Endothelial cell (in vitro differentiated cells): ENCODE data around the gene HHATL. TPM values are rescaled to one million over a fixed set of nuclear protein-coding genes. Genes with fewer than 3 reads are reported as not detected.

Experiments
- DNase-seq: peaks from one replicate; pipeline ENCODE4 v3.0.0; 2021; ENCODE audit warnings: low spot score
- H3K27ac Mint-ChIP-seq: one replicate; pipeline ENCODE4 v1.8.0; 2021; ENCODE audit warnings: mixed read lengths, inconsistent platforms; ENCODE audit not compliant: unreplicated experiment
- H3K27me3 Mint-ChIP-seq: one replicate; pipeline ENCODE4 v1.8.0; 2021; ENCODE audit warnings: mild to moderate bottlenecking, moderate library complexity, mixed read lengths, inconsistent platforms; ENCODE audit not compliant: unreplicated experiment
- H3K36me3 Mint-ChIP-seq: one replicate; pipeline ENCODE4 v1.8.0; 2021; ENCODE audit warnings: mild to moderate bottlenecking, low read depth, mixed read lengths, inconsistent platforms; ENCODE audit not compliant: unreplicated experiment
- H3K4me1 Mint-ChIP-seq: one replicate; pipeline ENCODE4 v1.8.0; 2021; ENCODE audit warnings: mild to moderate bottlenecking, mixed read lengths, inconsistent platforms; ENCODE audit not compliant: unreplicated experiment
- H3K4me3 Mint-ChIP-seq: one replicate; pipeline ENCODE4 v1.8.0; 2021; ENCODE audit warnings: mild to moderate bottlenecking, mixed read lengths, inconsistent platforms; ENCODE audit not compliant: unreplicated experiment
- H3K9me3 Mint-ChIP-seq: one replicate; pipeline ENCODE4 v1.8.0; 2021; ENCODE audit warnings: mixed read lengths, inconsistent platforms; ENCODE audit not compliant: unreplicated experiment
- total RNA-seq: library from RNA; stranded (reverse); fragmentation: NEBNext Ultra II Directional; extraction: Animal tissue kit (Norgen Biotek cat#: 25700); gene quantifications from one replicate; pipeline ENCODE4 v1.2.1, GENCODE V29; 2021; ENCODE audit not compliant: unreplicated experiment
- TF ChIP-seq, protein P1 (sequence below): fragments of 200-600 bp; sonication (generic); IDR thresholded peaks from one replicate; pipeline ENCODE4 v1.5.0; 2021; ENCODE audit warnings: antibody characterized with exemption; ENCODE audit not compliant: unreplicated experiment

The HHATL gene
- total RNA-seq, 1 donor from 2014 or later, result not detected

DNA sequence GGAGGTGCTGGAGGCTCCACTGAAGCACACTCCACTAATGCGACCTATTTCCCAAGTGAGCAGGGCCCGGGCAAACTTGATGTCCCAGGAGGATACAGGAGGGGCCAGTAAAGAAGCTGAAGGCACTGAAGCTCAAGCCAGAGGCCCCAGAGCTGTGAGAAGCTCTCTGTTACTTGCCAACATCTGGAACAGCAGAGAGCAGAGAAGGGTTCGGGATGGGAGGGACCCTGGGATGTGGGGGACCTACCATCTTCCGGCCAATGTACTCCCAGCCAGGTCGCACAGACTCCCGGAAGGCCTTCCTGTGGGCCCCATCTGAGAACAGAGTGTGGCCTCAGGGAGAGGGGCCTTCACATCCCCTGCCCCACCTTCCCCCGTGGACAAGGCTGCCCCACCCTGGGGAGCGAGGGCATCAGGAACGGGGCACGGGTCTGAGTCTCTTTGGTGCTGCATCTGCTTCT, 3.1 kb downstream of the HHATL start:
- peaks cover 13% of the 10 kb centered on the region for H3K27me3 Mint-ChIP-seq
- H3K4me1 Mint-ChIP-seq, result no peaks in the 10 kb centered on the region
- TF ChIP-seq, protein P1, sequence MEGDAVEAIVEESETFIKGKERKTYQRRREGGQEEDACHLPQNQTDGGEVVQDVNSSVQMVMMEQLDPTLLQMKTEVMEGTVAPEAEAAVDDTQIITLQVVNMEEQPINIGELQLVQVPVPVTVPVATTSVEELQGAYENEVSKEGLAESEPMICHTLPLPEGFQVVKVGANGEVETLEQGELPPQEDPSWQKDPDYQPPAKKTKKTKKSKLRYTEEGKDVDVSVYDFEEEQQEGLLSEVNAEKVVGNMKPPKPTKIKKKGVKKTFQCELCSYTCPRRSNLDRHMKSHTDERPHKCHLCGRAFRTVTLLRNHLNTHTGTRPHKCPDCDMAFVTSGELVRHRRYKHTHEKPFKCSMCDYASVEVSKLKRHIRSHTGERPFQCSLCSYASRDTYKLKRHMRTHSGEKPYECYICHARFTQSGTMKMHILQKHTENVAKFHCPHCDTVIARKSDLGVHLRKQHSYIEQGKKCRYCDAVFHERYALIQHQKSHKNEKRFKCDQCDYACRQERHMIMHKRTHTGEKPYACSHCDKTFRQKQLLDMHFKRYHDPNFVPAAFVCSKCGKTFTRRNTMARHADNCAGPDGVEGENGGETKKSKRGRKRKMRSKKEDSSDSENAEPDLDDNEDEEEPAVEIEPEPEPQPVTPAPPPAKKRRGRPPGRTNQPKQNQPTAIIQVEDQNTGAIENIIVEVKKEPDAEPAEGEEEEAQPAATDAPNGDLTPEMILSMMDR, result no peak
- no peak overlapping the region for H3K4me3 Mint-ChIP-seq
- no peaks in the 10 kb centered on the region for H3K36me3 Mint-ChIP-seq
- no peaks in the 10 kb centered on the region for H3K9me3 Mint-ChIP-seq
- no peak for DNase-seq
- no peak overlapping the region for H3K27ac Mint-ChIP-seq

DNA sequence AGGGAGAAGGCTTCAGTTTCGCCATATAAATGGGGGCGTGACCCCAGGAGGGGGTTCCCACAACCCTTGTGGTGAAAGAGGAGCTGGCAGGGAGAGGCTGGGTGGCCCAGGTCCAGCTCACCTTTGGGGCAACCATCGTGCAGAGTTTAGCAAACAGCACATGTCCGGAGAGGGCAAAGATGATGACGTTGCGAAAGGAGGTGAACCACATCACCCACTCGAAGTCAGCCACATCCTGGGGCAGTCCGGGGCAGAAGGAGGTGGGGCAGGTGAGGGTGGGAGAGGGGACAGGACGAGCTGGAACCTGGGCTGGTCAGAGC, 3.7 kb downstream of the HHATL start:
- DNase-seq, result no peak
- no peaks in the 10 kb centered on the region for H3K36me3 Mint-ChIP-seq
- peaks cover 13% of the 10 kb centered on the region for H3K27me3 Mint-ChIP-seq
- H3K27ac Mint-ChIP-seq, result no peak overlapping the region
- H3K4me1 Mint-ChIP-seq, result no peaks in the 10 kb centered on the region
- TF ChIP-seq, protein P1, result no peak
- H3K4me3 Mint-ChIP-seq, result no peak overlapping the region
- H3K9me3 Mint-ChIP-seq, result no peaks in the 10 kb centered on the region

DNA sequence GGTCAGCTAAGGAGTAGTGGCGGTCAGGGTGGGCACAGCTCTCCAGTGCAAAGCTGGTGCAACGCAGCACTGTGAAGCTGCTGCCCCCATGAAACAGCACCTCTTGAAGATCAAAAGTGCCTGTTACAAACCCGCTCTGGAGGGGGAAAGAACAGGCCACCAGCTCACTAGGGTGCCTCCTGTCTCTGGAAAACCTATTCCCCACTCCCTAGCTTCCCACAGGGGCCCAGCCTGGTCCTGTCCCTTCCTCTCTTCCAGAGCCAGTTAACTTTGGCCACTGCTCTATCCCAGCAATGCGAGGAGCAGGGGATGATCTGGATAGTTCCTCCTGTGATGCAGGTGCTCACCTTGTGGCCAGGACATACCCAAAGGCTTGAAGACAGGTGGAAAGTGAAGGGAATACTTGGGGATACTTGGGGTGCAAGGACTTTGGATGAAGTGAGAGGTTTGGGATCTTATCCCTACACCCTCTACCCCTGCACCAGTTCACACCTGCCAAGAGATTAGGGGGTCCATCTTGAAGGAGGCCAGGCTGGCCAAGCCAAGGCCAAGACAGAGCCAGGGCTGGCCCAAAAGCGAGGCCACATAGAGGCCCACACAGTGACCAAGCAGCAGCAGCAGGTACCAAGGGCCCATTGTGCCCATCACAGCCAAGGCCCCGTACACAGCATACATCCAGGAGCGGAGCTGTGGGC, 4.2 kb downstream of the HHATL start:
- H3K36me3 Mint-ChIP-seq, result no peaks in the 10 kb centered on the region
- no peaks in the 10 kb centered on the region for H3K9me3 Mint-ChIP-seq
- H3K27me3 Mint-ChIP-seq, result peaks cover 13% of the 10 kb centered on the region
- H3K4me1 Mint-ChIP-seq, result no peaks in the 10 kb centered on the region
- TF ChIP-seq, protein P1, result no peak
- H3K27ac Mint-ChIP-seq, result no peak overlapping the region
- no peak for DNase-seq
- H3K4me3 Mint-ChIP-seq, result no peak overlapping the region

DNA sequence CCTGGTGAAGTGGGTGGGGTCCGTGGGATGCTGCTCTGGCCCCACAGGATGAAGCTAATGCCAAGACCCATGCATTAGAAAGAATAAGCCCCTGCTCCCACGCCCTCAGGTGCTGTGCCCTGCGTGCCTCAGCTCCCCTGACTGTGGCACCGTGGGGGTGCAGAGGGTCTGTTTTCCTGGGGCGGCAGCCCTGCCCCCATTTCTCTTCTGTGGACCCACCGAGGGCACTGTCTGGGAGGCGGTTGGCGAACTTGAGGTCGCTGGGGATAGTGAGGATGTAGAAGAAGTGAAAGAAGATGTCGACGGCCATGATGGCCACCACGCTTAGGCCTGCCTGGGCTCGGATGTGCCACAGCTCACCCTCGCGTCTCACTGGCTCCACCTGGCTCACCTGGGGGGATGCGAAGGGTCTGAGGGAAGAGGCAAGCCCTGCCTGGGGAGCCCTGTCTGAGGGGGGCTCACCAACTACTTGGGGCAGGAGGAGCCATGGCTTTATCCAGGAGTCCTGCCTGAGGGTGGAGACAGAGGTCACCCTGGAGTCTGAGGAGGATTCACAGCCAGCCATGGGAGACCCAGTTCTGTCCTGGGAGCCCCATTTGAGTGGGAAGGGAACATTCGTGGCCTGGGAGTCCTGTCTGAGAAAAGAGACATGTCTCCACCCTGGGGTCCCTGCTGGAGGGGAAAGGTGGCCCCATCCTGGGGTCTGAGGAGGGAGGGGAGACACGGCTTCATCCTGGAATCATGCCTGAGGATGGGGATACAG, 5.1 kb downstream of the HHATL start:
- TF ChIP-seq, protein P1, result no peak
- peaks cover 9% of the 10 kb centered on the region for H3K27me3 Mint-ChIP-seq
- no peak overlapping the region for H3K27ac Mint-ChIP-seq
- no peak overlapping the region for H3K4me3 Mint-ChIP-seq
- no peaks in the 10 kb centered on the region for H3K36me3 Mint-ChIP-seq
- H3K4me1 Mint-ChIP-seq, result no peaks in the 10 kb centered on the region
- H3K9me3 Mint-ChIP-seq, result no peaks in the 10 kb centered on the region
- no peak for DNase-seq
